GM19043 (cell line): ENCODE data around the gene NLE1.

Experiments used
- ATAC-seq: cut with Tn5 transposase; IDR thresholded peaks from one replicate; pipeline ENCODE4 v1.9.1; 2021; ENCODE audit warnings: low read depth; ENCODE audit not compliant: unreplicated experiment

Gene NLE1

DNA sequence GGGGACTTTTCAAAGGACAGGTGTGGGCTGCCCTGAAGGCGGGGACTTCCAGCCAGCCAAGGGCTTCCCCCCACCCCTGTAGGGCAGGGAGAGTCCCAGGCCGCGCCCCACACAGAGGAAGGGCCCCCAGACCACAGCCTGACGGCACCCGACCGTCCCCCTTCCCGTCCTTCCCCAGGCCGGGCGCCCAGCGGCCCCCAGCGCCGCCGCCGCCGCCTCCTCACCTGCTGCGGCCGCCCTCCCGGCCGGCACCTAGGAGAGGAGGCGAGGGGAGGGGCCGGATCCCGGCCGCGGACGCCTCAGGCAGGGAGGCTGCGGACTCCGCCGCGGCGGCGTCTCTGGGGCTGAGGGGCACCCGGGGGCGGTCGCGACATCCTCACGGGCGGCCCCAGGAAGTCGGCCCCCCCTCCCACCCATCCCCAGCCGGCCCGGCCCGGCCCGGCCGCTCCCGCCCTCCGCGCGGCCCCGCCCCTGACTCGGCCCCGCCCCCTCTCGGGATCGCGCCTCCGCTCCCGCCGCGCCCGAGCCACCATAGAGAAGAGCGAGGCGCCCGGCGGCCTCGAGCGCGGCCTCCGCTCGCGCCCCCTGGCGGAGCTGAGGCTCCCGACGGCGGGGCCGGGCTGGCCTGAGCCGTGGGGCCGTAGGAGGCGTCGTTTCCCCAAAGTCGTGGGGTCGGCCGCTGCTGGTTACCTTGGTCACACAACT is 53.1 kb downstream of the NLE1 start:
- peak; percentile 66 for ATAC-seq

DNA sequence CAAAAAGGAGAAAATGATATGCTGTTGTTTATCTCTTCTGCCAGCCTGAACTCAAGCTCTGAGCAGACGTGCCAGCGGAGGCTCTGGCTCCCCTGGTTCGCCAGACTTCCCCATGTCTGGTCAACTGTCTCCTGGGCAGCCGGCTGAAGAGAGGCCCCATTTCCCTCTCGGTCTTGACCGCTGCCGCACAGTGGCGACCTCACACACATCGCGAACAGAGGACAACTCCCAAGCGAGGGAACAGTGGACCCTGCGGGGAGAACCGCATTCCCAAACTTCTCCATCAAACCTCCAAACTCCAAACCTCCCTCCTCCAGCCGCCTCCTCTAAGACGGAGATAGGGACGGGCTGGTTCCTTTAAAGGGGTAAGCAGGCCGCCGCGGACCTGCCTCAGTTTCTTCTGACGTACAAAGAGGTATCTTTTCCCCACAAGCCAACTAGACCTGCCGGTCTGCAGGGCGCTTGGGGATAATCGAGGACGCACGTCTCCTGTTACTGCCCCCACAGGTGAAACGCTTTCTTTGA is 53.7 kb downstream of the NLE1 start:
- no peak for ATAC-seq

DNA sequence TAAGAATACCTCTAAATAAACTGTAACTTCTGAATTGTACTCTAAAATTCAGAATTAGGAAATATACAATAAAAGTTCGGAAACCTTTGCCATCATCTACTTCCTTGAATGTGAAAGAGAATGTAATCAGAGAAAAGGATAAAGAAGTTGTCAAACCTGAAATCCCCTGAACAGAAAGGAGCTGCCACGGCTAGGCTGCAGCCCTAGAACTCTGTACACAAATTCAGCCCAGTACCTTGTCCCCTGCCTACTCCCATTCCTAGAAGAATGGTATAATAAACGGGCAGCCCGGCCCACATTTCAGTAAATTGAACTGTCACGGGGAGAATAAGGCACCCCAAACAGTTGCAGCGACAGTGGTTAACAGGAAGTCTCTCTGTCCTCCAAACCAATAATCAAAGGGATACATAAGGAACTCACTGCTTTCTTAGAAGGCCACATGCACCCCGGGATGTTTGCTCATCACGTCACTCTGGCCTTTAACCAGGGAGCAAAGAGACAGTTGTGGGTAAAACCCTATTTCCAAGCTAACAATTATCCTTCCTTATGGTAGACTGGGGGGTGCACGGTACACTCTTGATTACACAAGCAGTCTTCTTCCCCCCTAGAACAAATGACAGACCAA is 54.3 kb downstream of the NLE1 start:
- ATAC-seq: no peak

DNA sequence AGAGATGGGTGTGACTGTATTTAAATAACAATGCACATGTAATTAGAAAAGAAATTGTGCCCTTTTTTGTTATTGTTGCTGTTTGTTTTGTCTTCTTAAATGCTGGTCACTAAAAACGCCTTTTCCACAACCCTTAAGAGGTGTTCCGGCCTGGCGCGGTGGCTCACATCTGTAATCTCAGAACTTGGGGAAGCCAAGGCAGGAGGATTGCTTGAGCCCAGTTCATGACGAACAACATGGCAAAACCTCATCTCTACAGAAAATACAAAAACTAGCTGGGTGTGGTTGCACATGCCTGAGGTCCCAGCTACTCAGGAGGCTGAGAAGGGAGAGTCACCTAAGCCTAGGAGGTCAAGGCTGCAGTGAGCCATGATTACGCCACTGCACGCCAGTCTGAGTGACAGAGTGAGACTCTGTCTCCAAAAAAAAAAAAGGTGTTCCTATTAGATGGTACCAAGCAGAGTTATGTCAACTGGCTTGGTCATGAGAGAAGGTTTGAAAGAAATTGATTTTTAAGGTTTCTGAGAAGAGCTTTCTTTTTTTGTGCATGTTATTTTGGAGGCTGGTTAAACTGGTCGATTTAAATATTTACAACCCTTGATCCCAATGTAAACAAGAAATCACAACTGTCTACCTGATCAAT is 55.1 kb downstream of the NLE1 start:
- no peak for ATAC-seq

GRCh38 chr17:35086164-35086563 is 55.9 kb downstream of the NLE1 start:
- no peak for ATAC-seq

GRCh38 chr17:35084987-35085386 is 57.1 kb downstream of the NLE1 start:
- ATAC-seq: no peak

GRCh38 chr17:35083071-35083470 is 59.0 kb downstream of the NLE1 start:
- no peak for ATAC-seq

- ATAC-seq: no peak
These were observed 59.9 kb downstream of the NLE1 start for GRCh38 chr17:35082073-35082657.

DNA sequence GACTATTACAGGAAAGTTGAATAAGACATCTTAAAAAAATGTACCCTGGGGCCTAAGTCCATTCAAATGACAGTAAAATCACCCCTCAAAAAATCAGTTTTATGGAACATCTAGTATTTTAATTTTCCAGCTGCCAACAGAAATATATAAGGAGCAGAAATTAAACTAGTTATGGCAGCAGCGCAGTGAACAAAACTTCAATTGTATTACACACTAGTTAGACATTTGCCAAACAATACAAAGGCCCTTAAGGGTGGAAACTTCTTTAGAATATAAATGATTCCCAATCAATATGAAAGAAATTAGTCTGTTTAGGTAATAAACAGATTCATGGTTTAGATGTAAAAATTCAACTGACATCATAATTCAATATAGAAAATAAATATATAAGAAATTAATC is 60.5 kb downstream of the NLE1 start:
- no peak for ATAC-seq

DNA sequence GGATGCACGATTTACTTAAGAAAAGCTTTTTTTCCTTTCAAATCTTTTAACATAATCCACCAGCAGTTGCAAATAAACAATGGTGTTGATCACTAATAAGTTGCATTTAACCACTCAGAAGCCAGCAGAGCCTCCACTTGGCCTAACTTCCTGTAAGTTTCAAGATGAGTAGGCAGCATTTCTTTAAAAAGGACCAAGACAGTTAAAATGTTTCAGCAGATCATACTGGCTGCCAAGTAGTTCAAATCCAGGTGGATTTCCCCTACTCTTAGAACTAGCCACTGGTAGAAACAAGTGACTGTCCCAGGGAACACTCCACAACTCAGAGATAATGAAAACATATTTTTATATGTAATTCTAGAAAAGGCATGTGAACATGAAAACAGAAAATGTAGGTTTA is 61.6 kb downstream of the NLE1 start:
- no peak for ATAC-seq

DNA sequence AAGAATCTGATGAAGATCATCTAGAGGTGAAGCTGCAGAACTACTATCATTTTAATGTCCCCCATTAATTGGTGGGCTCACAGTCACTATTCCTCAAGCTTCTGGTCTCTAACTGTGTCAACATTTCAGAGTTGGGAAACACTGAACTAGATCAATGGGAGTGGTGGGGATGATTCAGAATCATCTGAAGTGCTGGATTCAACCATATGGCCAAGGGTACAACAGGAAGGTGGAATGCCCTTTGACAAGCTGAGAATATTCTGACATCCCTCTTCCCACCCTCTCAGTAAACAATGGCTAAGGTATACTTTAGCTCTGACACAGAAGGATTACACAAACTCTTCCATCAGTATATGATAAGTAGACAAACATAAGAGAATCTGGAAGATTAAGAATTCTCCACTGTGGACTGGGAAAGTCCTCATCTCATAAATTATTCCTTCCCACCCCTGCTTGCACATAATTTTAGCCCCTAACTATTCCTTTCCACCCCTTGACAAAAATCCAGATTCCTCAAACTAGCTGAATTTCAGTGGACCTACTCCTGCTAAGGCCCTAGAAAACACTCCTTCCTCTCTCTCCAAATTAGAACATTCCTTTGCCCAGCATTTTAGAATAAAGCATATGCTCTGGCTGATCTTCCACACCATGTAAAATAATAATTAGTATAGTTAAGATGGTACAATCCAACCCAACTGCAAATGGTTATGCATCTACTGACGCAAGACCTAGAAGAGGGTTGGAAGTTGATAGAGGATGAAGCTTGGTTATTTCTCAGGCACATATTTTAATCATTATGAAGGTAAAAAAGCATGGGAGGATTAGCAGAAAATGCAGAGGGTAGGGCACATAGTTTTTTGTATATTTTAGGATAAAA is 62.3 kb downstream of the NLE1 start:
- no peak for ATAC-seq
